ENCODE results near the gene IL11RA.

Gene IL11RA

GRCh38 chr9:34659592-34660253 lies 7.7 kb downstream of the IL11RA start:
- H3K4me3 ChIP-seq (ENCODE audit: low read length) = no peak overlapping the region
- H3K36me3 ChIP-seq (ENCODE audit: control insufficient read depth, insufficient read depth, low read length, severe bottlenecking) = peaks cover 14% of the 10 kb centered on the region
- no peak for DNase-seq (ENCODE audit: low read depth)
- no peaks in the 10 kb centered on the region for H3K9me3 ChIP-seq (ENCODE audit: control insufficient read depth, low read length)
- H3K4me1 ChIP-seq (ENCODE audit: control insufficient read depth, insufficient read depth, low read length) = peaks cover 20% of the 10 kb centered on the region
- H3K27me3 ChIP-seq (replicated peaks; ENCODE audit: control insufficient read depth, insufficient read depth, low read length) = no peaks in the 10 kb centered on the region
- no peak overlapping the region for H3K9ac ChIP-seq (ENCODE audit: low read length)

- no peak for DNase-seq (ENCODE audit: low read depth)
- Histone ChIP-seq H3K36me3 (ENCODE audit: control insufficient read depth, insufficient read depth, low read length, severe bottlenecking) (peaks cover 14% of the 10 kb centered on the region), H3K9me3 (ENCODE audit: control insufficient read depth, low read length) (no peaks in the 10 kb centered on the region), H3K4me3 (ENCODE audit: low read length) (no peak within 1 kb of the TSS), H3K9ac (ENCODE audit: low read length) (no peak within 1 kb of the TSS), H3K4me1 (ENCODE audit: control insufficient read depth, insufficient read depth, low read length) (peaks cover 26% of the 10 kb centered on the region), H3K27me3 (replicated peaks; ENCODE audit: control insufficient read depth, insufficient read depth, low read length) (no peaks in the 10 kb centered on the region)
Measured at GRCh38 chr9:34662526-34663302, 10.7 kb downstream of the IL11RA start, which contains the start of gene CCL27. CCL27 (minus strand) TSS chr9:34662657; CDS start chr9:34662633, 24 bp downstream.

- Histone ChIP-seq H3K27me3 (replicated peaks; ENCODE audit: control insufficient read depth, insufficient read depth, low read length) (no peaks in the 10 kb centered on the region), H3K36me3 (ENCODE audit: control insufficient read depth, insufficient read depth, low read length, severe bottlenecking) (peaks cover 14% of the 10 kb centered on the region), H3K4me1 (ENCODE audit: control insufficient read depth, insufficient read depth, low read length) (peaks cover 28% of the 10 kb centered on the region), H3K9me3 (ENCODE audit: control insufficient read depth, low read length) (no peaks in the 10 kb centered on the region), H3K4me3 (ENCODE audit: low read length) (no peak overlapping the region), H3K9ac (ENCODE audit: low read length) (no peak overlapping the region)
- DNase-seq (ENCODE audit: low read depth) = no peak
Measured at GRCh38 chr9:34663303-34663605, 11.3 kb downstream of the IL11RA start.

GRCh38 chr9:34664281-34665066 lies 12.5 kb downstream of the IL11RA start:
- Histone ChIP-seq H3K27me3 (replicated peaks; ENCODE audit: control insufficient read depth, insufficient read depth, low read length) (no peaks in the 10 kb centered on the region), H3K9ac (ENCODE audit: low read length) (peak overlapping the region; percentile 94), H3K4me3 (ENCODE audit: low read length) (peak overlapping the region; percentile 84), H3K4me1 (ENCODE audit: control insufficient read depth, insufficient read depth, low read length) (peaks cover 28% of the 10 kb centered on the region), H3K9me3 (ENCODE audit: control insufficient read depth, low read length) (no peaks in the 10 kb centered on the region), H3K36me3 (ENCODE audit: control insufficient read depth, insufficient read depth, low read length, severe bottlenecking) (peaks cover 14% of the 10 kb centered on the region)
- DNase-seq (ENCODE audit: low read depth) = peak; percentile 86

GRCh38 chr9:34665067-34665380 lies 13.0 kb downstream of the IL11RA start:
- Histone ChIP-seq H3K27me3 (replicated peaks; ENCODE audit: control insufficient read depth, insufficient read depth, low read length) (no peaks in the 10 kb centered on the region), H3K4me3 (ENCODE audit: low read length) (peak overlapping the region; percentile 84), H3K36me3 (ENCODE audit: control insufficient read depth, insufficient read depth, low read length, severe bottlenecking) (peaks cover 9% of the 10 kb centered on the region), H3K9me3 (ENCODE audit: control insufficient read depth, low read length) (no peaks in the 10 kb centered on the region), H3K4me1 (ENCODE audit: control insufficient read depth, insufficient read depth, low read length) (peaks cover 28% of the 10 kb centered on the region), H3K9ac (ENCODE audit: low read length) (peak overlapping the region; percentile 94)
- no peak for DNase-seq (ENCODE audit: low read depth)

GRCh38 chr9:34665381-34666250 lies 13.6 kb downstream of the IL11RA start:
- Histone ChIP-seq H3K4me3 (ENCODE audit: low read length) (peak overlapping the region; percentile 95), H3K9ac (ENCODE audit: low read length) (peak overlapping the region; percentile 95), H3K27me3 (replicated peaks; ENCODE audit: control insufficient read depth, insufficient read depth, low read length) (no peaks in the 10 kb centered on the region), H3K36me3 (ENCODE audit: control insufficient read depth, insufficient read depth, low read length, severe bottlenecking) (peaks cover 4% of the 10 kb centered on the region), H3K4me1 (ENCODE audit: control insufficient read depth, insufficient read depth, low read length) (peaks cover 28% of the 10 kb centered on the region), H3K9me3 (ENCODE audit: control insufficient read depth, low read length) (no peaks in the 10 kb centered on the region)
- peak; percentile 99 for DNase-seq (ENCODE audit: low read depth)

GRCh38 chr9:34669809-34670562 lies 18.0 kb downstream of the IL11RA start:
- H3K4me1 ChIP-seq (ENCODE audit: control insufficient read depth, insufficient read depth, low read length) = peaks cover 15% of the 10 kb centered on the region
- H3K4me3 ChIP-seq (ENCODE audit: low read length) = no peak overlapping the region
- H3K9ac ChIP-seq (ENCODE audit: low read length) = no peak overlapping the region
- no peaks in the 10 kb centered on the region for H3K36me3 ChIP-seq (ENCODE audit: control insufficient read depth, insufficient read depth, low read length, severe bottlenecking)
- H3K27me3 ChIP-seq (replicated peaks; ENCODE audit: control insufficient read depth, insufficient read depth, low read length) = no peaks in the 10 kb centered on the region
- no peak for DNase-seq (ENCODE audit: low read depth)
- H3K9me3 ChIP-seq (ENCODE audit: control insufficient read depth, low read length) = no peaks in the 10 kb centered on the region

- Histone ChIP-seq H3K9me3 (ENCODE audit: control insufficient read depth, low read length) (no peaks in the 10 kb centered on the region), H3K36me3 (ENCODE audit: control insufficient read depth, insufficient read depth, low read length, severe bottlenecking) (no peaks in the 10 kb centered on the region), H3K4me3 (ENCODE audit: low read length) (no peak overlapping the region), H3K27me3 (replicated peaks; ENCODE audit: control insufficient read depth, insufficient read depth, low read length) (no peaks in the 10 kb centered on the region), H3K4me1 (ENCODE audit: control insufficient read depth, insufficient read depth, low read length) (peaks cover 27% of the 10 kb centered on the region), H3K9ac (ENCODE audit: low read length) (no peak overlapping the region)
- DNase-seq (ENCODE audit: low read depth) = no peak
Measured at GRCh38 chr9:34671307-34671706, 19.3 kb downstream of the IL11RA start.

GRCh38 chr9:34674440-34674839 lies 22.5 kb downstream of the IL11RA start:
- Histone ChIP-seq H3K9me3 (ENCODE audit: control insufficient read depth, low read length) (no peaks in the 10 kb centered on the region), H3K4me1 (ENCODE audit: control insufficient read depth, insufficient read depth, low read length) (peaks cover 17% of the 10 kb centered on the region), H3K9ac (ENCODE audit: low read length) (no peak overlapping the region), H3K4me3 (ENCODE audit: low read length) (no peak overlapping the region), H3K27me3 (replicated peaks; ENCODE audit: control insufficient read depth, insufficient read depth, low read length) (no peaks in the 10 kb centered on the region), H3K36me3 (ENCODE audit: control insufficient read depth, insufficient read depth, low read length, severe bottlenecking) (no peaks in the 10 kb centered on the region)
- DNase-seq (ENCODE audit: low read depth) = no peak

GRCh38 chr9:34675048-34675714 lies 23.2 kb downstream of the IL11RA start:
- H3K9ac ChIP-seq (ENCODE audit: low read length) = peak overlapping the region; percentile 56
- peak; percentile 68 for DNase-seq (ENCODE audit: low read depth)
- no peaks in the 10 kb centered on the region for H3K36me3 ChIP-seq (ENCODE audit: control insufficient read depth, insufficient read depth, low read length, severe bottlenecking)
- H3K4me3 ChIP-seq (ENCODE audit: low read length) = no peak overlapping the region
- H3K27me3 ChIP-seq (replicated peaks; ENCODE audit: control insufficient read depth, insufficient read depth, low read length) = no peaks in the 10 kb centered on the region
- H3K4me1 ChIP-seq (ENCODE audit: control insufficient read depth, insufficient read depth, low read length) = peaks cover 17% of the 10 kb centered on the region
- no peaks in the 10 kb centered on the region for H3K9me3 ChIP-seq (ENCODE audit: control insufficient read depth, low read length)
